ENCODE results near the gene PRKAG1.

Gene PRKAG1

GRCh38 chr12:49008943-49009342 is 9.6 kb downstream of the PRKAG1 start:
- Histone ChIP-seq H3K9ac (no peak overlapping the region), H3K36me3 (ENCODE audit: insufficient read depth) (no peaks in the 10 kb centered on the region), H4K20me1 (ENCODE audit: insufficient read depth) (no peaks in the 10 kb centered on the region), H3K27ac (no peak overlapping the region), H3K4me1 (ENCODE audit: low read depth, poor library complexity, severe bottlenecking) (no peaks in the 10 kb centered on the region), H3K4me3 (IDR thresholded peaks at IDR 0.05; ENCODE audit: insufficient read depth, low read depth, low read length) (no peak overlapping the region), H3K4me2 (no peak overlapping the region), H3K27me3 (ENCODE audit: insufficient read depth, low read depth) (no peaks in the 10 kb centered on the region), H3K79me2 (ENCODE audit: insufficient read depth, low read depth) (no peaks in the 10 kb centered on the region), H2AFZ (ENCODE audit: low read depth) (no peak overlapping the region)
- TF ChIP-seq CTCF (conservative IDR thresholded peaks at IDR 0.05; ENCODE audit: low read depth, low read length): no peak

- no peaks in the 10 kb centered on the region for H4K20me1 ChIP-seq (ENCODE audit: insufficient read depth)
- peak overlapping the region; percentile 83; the same call in 1 of the 2 replicates for H2AFZ ChIP-seq (ENCODE audit: low read depth)
- H3K4me1 ChIP-seq (ENCODE audit: low read depth, poor library complexity, severe bottlenecking): peaks cover 24% of the 10 kb centered on the region
- TF ChIP-seq CTCF (conservative IDR thresholded peaks at IDR 0.05; ENCODE audit: low read depth, low read length): no peak
- no peaks in the 10 kb centered on the region for H3K36me3 ChIP-seq (ENCODE audit: insufficient read depth)
- H3K9ac ChIP-seq: peak overlapping the region; percentile 73; the same call in 1 of the 2 replicates
- no peaks in the 10 kb centered on the region; the same call in 1 of the 2 replicates for H3K27me3 ChIP-seq (ENCODE audit: insufficient read depth, low read depth)
- H3K4me2 ChIP-seq: peak overlapping the region; percentile 100
- H3K4me3 ChIP-seq (IDR thresholded peaks at IDR 0.05; ENCODE audit: insufficient read depth, low read depth, low read length): no peak overlapping the region
- no peak overlapping the region for H3K27ac ChIP-seq
- no peaks in the 10 kb centered on the region for H3K79me2 ChIP-seq (ENCODE audit: insufficient read depth, low read depth)
Observed at GRCh38 chr12:49000346-49000745, 18.2 kb downstream of the PRKAG1 start.

GRCh38 chr12:48999371-49000131 is 19.0 kb downstream of the PRKAG1 start, which contains the start of gene DDN:
TSS of gene DDN (minus strand) at chr12:48999375. CDS start at chr12:48999287, 88 bp downstream.
- no peaks in the 10 kb centered on the region; the same call in 1 of the 2 replicates for H3K27me3 ChIP-seq (ENCODE audit: insufficient read depth, low read depth)
- H3K9ac ChIP-seq: peak within 1 kb of the TSS; percentile 73
- H3K4me3 ChIP-seq (IDR thresholded peaks at IDR 0.05; ENCODE audit: insufficient read depth, low read depth, low read length): no peak within 1 kb of the TSS
- no peaks in the 10 kb centered on the region for H3K79me2 ChIP-seq (ENCODE audit: insufficient read depth, low read depth)
- H3K4me2 ChIP-seq: peak within 1 kb of the TSS; percentile 100
- no peaks in the 10 kb centered on the region for H4K20me1 ChIP-seq (ENCODE audit: insufficient read depth)
- H3K4me1 ChIP-seq (ENCODE audit: low read depth, poor library complexity, severe bottlenecking): peaks cover 29% of the 10 kb centered on the region
- TF ChIP-seq CTCF (conservative IDR thresholded peaks at IDR 0.05; ENCODE audit: low read depth, low read length): peak; percentile 31
- peak within 1 kb of the TSS; percentile 47 for H3K27ac ChIP-seq
- H2AFZ ChIP-seq (ENCODE audit: low read depth): peak within 1 kb of the TSS; percentile 83
- H3K36me3 ChIP-seq (ENCODE audit: insufficient read depth): no peaks in the 10 kb centered on the region

GRCh38 chr12:48998497-48999353 is 19.9 kb downstream of the PRKAG1 start:
- no peaks in the 10 kb centered on the region for H3K79me2 ChIP-seq (ENCODE audit: insufficient read depth, low read depth)
- TF ChIP-seq CTCF (conservative IDR thresholded peaks at IDR 0.05; ENCODE audit: low read depth, low read length): no peak
- peaks cover 29% of the 10 kb centered on the region for H3K4me1 ChIP-seq (ENCODE audit: low read depth, poor library complexity, severe bottlenecking)
- H4K20me1 ChIP-seq (ENCODE audit: insufficient read depth): no peaks in the 10 kb centered on the region
- H2AFZ ChIP-seq (ENCODE audit: low read depth): peak overlapping the region; percentile 80
- H3K4me2 ChIP-seq: peak overlapping the region; percentile 94
- no peaks in the 10 kb centered on the region for H3K36me3 ChIP-seq (ENCODE audit: insufficient read depth)
- H3K27ac ChIP-seq: no peak overlapping the region
- peak overlapping the region; percentile 62; the same call in 1 of the 2 replicates for H3K9ac ChIP-seq
- no peaks in the 10 kb centered on the region; the same call in 1 of the 2 replicates for H3K27me3 ChIP-seq (ENCODE audit: insufficient read depth, low read depth)
- H3K4me3 ChIP-seq (IDR thresholded peaks at IDR 0.05; ENCODE audit: insufficient read depth, low read depth, low read length): no peak overlapping the region

All from KMS-11 (cell line).